KMS-11 (cell line): ENCODE results near the gene NR0B2.
"Not testable (repeated sequence)": the region's sequence is repeated elsewhere in the genome, so short reads cannot be mapped to it uniquely, and the experiment has no call there.

ENCODE experiments used
- H2AFZ ChIP-seq: fragments of 200-600 bp; sonication (generic); 2 replicates; pipeline ENCODE4 v1.6.1; 2016; ENCODE audit warnings: antibody characterized with exemption, mixed run types, low read depth
- H3K27ac ChIP-seq: fragments of 200-600 bp; sonication (generic); 2 replicates; pipeline ENCODE4 v1.6.1; 2016; ENCODE audit warnings: mild to moderate bottlenecking, mixed run types
- H3K27me3 ChIP-seq: fragments of 200-600 bp; sonication (generic); 2 replicates; pipeline ENCODE4 v1.6.1; 2017; ENCODE audit warnings: mild to moderate bottlenecking, low read depth, mixed run types, moderate library complexity; ENCODE audit not compliant: insufficient read depth
- H3K36me3 ChIP-seq: fragments of 200-600 bp; sonication (generic); 2 replicates; pipeline ENCODE4 v1.6.1; 2017; ENCODE audit warnings: mild to moderate bottlenecking, mixed run types; ENCODE audit not compliant: insufficient read depth
- H3K4me1 ChIP-seq: fragments of 200-600 bp; sonication (generic); 2 replicates; pipeline ENCODE4 v1.6.1; 2016; ENCODE audit warnings: mild to moderate bottlenecking, low read depth, mixed run types; ENCODE audit not compliant: poor library complexity, severe bottlenecking
- H3K4me2 ChIP-seq: fragments of 200-600 bp; sonication (generic); 2 replicates; pipeline ENCODE4 v1.7.0; 2016; ENCODE audit warnings: mild to moderate bottlenecking, mixed run types
- H3K4me3 ChIP-seq: fragments of 200-600 bp; sonication (generic); IDR thresholded peaks from 2 replicates; pipeline ENCODE4 v1.6.1; 2017; ENCODE audit warnings: low read depth, low read length, mixed read lengths; ENCODE audit not compliant: insufficient read depth
- H3K79me2 ChIP-seq: fragments of 200-600 bp; sonication (generic); 2 replicates; pipeline ENCODE4 v1.6.1; 2016; ENCODE audit warnings: low read depth, mixed run types; ENCODE audit not compliant: insufficient read depth
- H3K9ac ChIP-seq: fragments of 200-600 bp; sonication (generic); 2 replicates; pipeline ENCODE4 v1.6.1; 2016; ENCODE audit warnings: mild to moderate bottlenecking, mixed run types
- H4K20me1 ChIP-seq: fragments of 200-600 bp; sonication (generic); 2 replicates; pipeline ENCODE4 v1.6.1; 2016; ENCODE audit warnings: mild to moderate bottlenecking, mixed run types; ENCODE audit not compliant: insufficient read depth
- CTCF ChIP-seq: fragments of 200-600 bp; sonication (generic); conservative IDR thresholded peaks from 2 replicates; pipeline ENCODE4 v1.6.1; 2017; ENCODE audit warnings: low read depth, mild to moderate bottlenecking, antibody characterized with exemption, low read length, moderate library complexity, mixed read lengths

NR0B2 gene

GRCh38 chr1:26888231-26888630 is 25.5 kb downstream of the NR0B2 start:
- no peak for TF ChIP-seq CTCF
- no peaks in the 10 kb centered on the region for H4K20me1 ChIP-seq
- H3K4me1 ChIP-seq, result peaks cover 14% of the 10 kb centered on the region
- H3K4me2 ChIP-seq, result no peak overlapping the region
- no peak overlapping the region for H3K9ac ChIP-seq
- no peaks in the 10 kb centered on the region for H3K27me3 ChIP-seq
- H3K36me3 ChIP-seq, result no peaks in the 10 kb centered on the region; the same call in 1 of the 2 replicates
- no peak overlapping the region for H3K27ac ChIP-seq
- peaks cover 11% of the 10 kb centered on the region; the same call in 1 of the 2 replicates for H3K79me2 ChIP-seq
- H2AFZ ChIP-seq, result no peak overlapping the region
- no peak overlapping the region for H3K4me3 ChIP-seq

- Histone ChIP-seq H3K4me3 (no peak overlapping the region), H3K36me3 (no peaks in the 10 kb centered on the region; the same call in 1 of the 2 replicates), H3K27me3 (no peaks in the 10 kb centered on the region), H3K27ac (no peak overlapping the region), H3K9ac (no peak overlapping the region), H2AFZ (no peak overlapping the region), H3K79me2 (peaks cover 11% of the 10 kb centered on the region; the same call in 1 of the 2 replicates), H3K4me2 (no peak overlapping the region), H3K4me1 (peaks cover 14% of the 10 kb centered on the region), H4K20me1 (no peaks in the 10 kb centered on the region)
- peak; percentile 54 for TF ChIP-seq CTCF
These were observed 26.6 kb downstream of the NR0B2 start for GRCh38 chr1:26887125-26887524.

DNA sequence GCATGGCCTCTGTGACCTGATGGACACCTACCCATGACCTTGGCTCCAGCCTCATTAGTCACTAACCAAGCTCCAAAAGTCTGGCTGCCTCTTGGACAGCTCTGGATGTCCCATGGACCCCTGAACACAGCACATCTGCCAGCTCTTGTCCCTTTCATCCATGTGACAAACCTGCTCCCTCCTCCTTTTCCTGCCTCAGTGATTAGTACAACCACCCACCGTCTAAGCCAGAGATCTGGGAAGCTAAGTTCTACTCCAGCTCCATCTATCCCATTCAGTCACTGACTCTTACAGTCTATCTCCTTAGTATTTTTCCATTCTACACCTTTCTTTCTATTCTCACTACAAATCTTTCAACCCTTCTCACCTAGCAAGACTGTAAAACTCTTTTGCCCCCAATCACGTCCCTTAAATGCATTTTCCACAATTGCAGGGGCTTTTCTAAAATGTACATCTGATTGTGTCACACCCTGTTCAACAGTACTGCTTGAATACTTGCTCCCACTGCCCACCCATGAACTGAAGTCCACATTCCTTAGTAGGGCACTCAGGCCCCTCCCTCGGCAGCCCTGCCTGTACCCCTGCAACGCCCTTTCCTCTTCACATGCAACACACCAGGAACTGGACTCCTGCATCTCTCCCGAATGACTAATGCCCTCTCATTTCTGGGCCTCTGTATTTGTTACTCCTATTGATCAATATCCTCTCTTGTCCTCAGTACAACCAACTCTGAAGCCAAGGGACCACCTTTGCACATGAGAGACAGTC is 30.9 kb downstream of the NR0B2 start:
- Histone ChIP-seq H2AFZ (no peak overlapping the region), H3K9ac (no peak overlapping the region), H3K4me3 (no peak overlapping the region), H3K27ac (no peak overlapping the region), H3K79me2 (no peaks in the 10 kb centered on the region), H3K27me3 (no peaks in the 10 kb centered on the region), H3K4me2 (no peak overlapping the region), H3K4me1 (peaks cover 2% of the 10 kb centered on the region), H4K20me1 (no peaks in the 10 kb centered on the region), H3K36me3 (no peaks in the 10 kb centered on the region)
- TF ChIP-seq CTCF, result no peak

- not testable (repeated sequence) for H3K4me3 ChIP-seq, H3K4me1 ChIP-seq, H3K27me3 ChIP-seq, H3K4me2 ChIP-seq, H3K27ac ChIP-seq, H4K20me1 ChIP-seq, H3K36me3 ChIP-seq, H3K9ac ChIP-seq, H3K79me2 ChIP-seq, H2AFZ ChIP-seq
These were observed 32.2 kb downstream of the NR0B2 start for GRCh38 chr1:26881611-26882010.

- no peak for TF ChIP-seq CTCF
- H3K27ac ChIP-seq, result no peak overlapping the region
- no peaks in the 10 kb centered on the region for H3K36me3 ChIP-seq
- no peak overlapping the region for H3K4me2 ChIP-seq
- H2AFZ ChIP-seq, result no peak overlapping the region
- H3K79me2 ChIP-seq, result no peaks in the 10 kb centered on the region
- no peak overlapping the region for H3K9ac ChIP-seq
- H3K4me3 ChIP-seq, result no peak overlapping the region
- peaks cover 8% of the 10 kb centered on the region for H3K4me1 ChIP-seq
- H4K20me1 ChIP-seq, result no peaks in the 10 kb centered on the region
- no peaks in the 10 kb centered on the region for H3K27me3 ChIP-seq
These were observed 34.0 kb downstream of the NR0B2 start for GRCh38 chr1:26879793-26880192.
